HG03378 (cell line): ENCODE data around the gene DIP2C.

ENCODE experiments used
- ATAC-seq: cut with Tn5 transposase; IDR thresholded peaks from one replicate; pipeline ENCODE4 v1.9.1; 2021; ENCODE audit warnings: mild to moderate bottlenecking, moderate library complexity; ENCODE audit not compliant: unreplicated experiment

The DIP2C gene

GRCh38 chr10:387909-388660, 301.4 kb downstream of the DIP2C start:
- ATAC-seq, result no peak

GRCh38 chr10:387593-387891, 301.9 kb downstream of the DIP2C start:
- no peak for ATAC-seq

DNA sequence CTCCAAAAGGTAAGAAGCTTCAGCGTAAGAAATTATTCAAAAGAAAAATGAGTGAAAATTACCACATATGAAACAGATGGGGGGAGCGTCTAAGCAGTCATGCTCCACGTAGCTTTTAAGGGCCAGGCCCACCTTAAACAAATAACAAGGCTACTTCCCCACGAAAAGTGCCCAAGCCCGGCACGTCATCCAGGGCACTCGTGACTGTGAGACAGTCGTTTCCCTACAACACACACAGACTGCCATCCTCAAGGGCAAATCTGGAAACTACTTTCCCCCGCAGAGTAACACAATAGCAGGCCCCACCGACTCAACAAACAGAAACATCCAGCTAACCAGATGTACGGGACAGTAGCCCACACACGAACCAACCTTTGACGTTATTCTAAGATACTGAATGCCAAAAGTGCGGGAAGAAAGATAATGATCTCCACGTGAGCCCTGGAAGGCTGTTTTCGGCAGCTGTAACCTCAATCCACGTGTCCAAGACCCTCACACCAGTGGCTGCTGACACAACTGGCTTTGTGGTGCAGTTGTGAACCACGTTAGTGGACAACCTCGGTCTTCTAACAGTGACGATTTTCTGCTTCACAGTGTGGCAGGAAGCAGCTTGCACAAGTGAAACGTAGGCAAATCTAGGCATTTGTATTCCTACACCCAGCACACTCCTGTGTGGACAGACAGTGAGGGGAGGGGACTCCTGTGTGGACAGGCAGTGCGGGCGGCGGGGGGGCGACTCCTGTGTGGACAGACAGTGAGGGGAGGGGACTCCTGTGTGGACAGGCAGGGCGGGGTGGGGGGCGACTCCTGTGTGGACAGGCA, 302.5 kb downstream of the DIP2C start:
- ATAC-seq, result no peak

- no peak for ATAC-seq
Observed at GRCh38 chr10:385571-386300, 303.7 kb downstream of the DIP2C start.

- no peak for ATAC-seq
Observed at GRCh38 chr10:384538-385305, 304.7 kb downstream of the DIP2C start.

- no peak for ATAC-seq
Observed at GRCh38 chr10:383519-383918, 305.9 kb downstream of the DIP2C start.

DNA sequence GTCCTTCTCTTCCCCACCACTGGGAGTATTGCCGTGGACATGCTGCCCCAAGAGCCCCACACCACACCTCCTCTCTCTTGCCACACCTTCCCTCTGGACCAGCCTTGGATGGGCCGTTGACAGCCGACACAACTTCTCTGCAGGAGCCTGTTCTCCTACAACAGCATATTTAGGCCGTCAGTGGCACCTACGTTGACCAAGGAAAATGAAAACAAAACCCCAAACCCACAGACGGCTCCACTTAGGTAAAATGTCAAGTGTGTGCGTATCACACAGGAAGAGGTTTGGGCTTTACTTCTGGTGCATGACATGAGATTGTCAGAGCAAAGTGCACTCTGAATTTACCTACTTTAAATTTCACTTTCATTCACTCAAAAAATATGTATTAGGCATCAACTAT, 307.7 kb downstream of the DIP2C start:
- no peak for ATAC-seq

DNA sequence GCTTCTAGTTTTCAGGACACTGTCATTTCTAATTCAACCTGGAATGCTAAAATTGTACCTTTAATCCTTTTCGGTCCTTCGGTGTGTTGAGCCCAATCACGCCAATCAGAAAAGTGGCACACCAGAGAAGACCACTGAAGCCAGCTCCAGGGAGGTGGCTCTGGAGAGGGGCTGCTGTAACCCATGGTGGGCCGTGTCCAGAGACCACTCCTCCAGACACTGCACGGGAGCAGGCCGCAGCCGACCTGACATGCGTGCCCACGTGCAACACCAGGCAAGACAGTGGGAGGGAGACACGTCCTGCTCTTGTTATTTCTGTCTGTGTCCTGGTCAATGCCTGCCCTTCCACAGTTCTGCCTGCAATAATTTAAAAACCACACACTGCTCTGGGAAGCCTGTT, 308.1 kb downstream of the DIP2C start:
- ATAC-seq, result no peak

DNA sequence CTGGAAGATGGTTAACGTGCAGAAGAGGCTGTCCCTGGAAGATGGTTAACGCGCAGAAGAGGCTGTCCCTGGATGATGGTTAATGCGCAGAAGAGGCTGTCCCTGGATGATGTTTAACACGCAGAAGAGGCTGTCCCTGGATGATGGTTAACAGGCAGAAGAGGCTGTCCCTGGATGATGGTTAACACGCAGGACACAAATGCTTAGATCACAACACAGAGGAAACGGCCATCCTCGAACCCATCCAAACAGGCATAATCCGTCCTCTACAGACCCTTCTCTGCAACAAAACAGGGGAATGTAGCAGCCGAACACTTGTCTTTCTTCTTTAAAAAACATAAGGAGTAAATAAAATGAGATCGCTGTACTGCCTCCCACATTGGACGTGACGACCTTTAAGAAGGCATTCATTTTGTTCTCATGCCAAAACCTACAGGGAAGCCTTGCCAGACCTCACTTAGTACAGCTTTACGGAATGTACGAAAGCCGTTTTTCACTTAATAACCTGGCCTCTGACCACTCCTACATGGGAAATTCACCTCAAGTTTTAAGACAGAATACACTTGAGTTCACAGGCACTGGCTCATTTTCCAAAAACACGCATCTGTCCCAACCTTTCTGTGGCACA, 309.0 kb downstream of the DIP2C start:
- no peak for ATAC-seq

GRCh38 chr10:378930-379704, 310.4 kb downstream of the DIP2C start:
- no peak for ATAC-seq

DNA sequence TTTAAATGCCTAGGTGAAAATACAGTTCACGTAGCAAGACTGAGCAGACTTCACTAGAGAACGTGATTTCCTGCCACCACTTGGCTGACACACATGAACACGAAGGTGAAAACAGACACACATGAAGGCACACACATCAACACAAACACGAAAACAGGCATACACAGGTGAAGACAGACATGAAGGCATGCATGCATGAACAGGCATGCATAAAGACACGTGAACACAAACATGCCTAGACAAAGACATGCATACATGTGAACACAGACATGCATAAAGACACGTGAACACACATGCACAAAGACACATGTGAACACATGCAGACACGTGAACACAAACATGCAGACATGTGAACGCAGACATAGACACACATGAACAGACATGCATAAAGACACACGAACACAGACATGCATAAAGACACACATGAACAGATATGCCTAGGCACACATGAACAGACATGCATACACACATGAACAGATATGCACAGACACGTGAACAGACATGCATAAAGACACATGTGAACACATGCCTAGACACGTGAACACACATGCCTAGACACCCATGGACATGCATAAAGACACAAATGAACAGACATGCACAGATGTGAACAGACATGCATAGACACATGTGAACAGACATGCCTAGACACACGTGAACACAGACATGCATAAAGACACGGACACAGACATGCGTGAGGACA, 311.1 kb downstream of the DIP2C start:
- no peak for ATAC-seq

GRCh38 chr10:377228-377627, 312.2 kb downstream of the DIP2C start:
- ATAC-seq, result no peak

DNA sequence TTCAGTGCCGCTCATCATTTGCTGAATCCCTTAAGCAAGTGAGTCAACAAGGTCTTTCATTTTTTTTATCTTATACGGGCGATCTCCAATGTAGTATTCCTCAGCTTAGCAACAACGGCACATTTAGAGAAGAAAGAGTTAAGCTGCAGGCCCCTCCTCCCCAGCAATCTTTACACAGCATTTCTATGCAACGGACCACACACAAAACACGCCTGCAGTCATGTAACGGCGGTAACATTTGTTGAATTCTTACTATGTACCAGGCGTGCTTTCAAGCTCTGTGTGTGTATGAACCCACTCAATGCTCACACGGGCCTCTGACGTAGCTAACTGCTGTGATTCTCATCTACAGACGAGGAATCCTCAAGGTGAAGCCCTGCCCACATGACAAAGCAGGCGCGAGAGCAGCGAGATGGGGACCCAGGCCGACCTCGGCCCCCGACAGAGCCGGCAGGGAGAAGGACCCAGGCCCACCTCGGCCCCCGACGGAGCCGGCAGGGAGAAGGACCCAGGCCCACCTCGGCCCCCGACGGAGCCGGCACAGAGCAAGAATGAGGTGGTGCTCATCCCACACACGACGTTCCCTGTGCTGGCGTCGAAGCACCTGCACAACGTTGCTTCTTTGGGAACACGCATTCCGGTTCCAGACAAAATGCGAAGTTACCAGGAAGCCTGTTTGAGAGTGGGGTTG, 313.5 kb downstream of the DIP2C start:
- no peak for ATAC-seq

- ATAC-seq, result no peak
Observed at GRCh38 chr10:374354-374753, 315.1 kb downstream of the DIP2C start.

DNA sequence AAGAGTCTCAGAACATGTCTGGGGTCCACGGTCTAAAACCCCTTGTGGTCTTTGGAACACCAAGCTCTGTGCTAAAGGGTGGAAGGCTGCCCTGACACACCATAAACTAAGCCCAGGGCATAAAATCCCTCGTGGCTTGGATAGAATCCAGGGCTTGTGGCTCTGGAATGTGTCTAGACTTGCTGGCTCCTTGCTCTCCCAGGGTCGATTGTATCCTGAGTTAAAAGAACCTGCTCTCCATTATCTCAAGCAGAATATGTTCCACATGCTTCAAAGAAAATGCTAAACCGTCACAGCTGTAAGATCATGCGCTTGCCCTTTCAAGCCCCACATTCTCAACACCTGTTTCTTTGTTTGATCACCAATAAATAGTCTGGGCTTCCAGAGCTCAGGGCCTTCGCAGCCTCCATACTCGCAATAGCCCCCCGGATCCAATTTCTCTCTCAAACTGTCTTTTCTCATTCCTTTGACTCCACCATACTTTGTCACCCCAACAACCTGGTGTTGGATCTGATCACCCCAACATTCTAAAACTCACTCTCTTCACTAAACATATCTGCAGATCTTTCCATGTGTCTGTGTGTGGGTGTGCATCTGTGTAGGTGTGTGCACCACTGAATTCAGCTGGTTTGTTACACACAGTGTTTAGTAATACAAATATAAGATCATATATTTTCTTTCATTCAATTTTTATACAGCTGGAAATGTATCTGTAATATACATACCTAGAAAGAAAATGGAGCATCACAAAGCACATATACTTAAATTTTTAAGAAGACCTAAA, 315.8 kb downstream of the DIP2C start:
- ATAC-seq, result no peak

DNA sequence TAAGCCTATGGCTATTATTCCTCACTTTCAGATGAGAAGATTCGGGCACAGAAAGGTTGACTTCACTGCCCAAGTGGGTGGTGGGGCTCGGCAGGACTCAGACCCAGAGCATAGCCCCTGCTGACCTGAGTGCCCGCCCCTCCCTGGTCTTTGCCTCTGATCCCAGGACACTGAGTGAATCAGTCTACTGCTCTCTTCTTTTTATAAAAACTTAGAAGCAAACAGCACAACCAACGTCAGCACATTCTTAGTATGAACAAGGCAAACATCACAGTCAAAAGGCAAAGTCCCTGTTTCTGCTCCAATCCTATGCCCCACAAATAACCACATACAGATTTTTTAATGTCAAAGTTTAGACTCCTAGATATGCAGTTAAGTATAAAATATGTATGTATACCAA, 316.5 kb downstream of the DIP2C start:
- ATAC-seq, result no peak

DNA sequence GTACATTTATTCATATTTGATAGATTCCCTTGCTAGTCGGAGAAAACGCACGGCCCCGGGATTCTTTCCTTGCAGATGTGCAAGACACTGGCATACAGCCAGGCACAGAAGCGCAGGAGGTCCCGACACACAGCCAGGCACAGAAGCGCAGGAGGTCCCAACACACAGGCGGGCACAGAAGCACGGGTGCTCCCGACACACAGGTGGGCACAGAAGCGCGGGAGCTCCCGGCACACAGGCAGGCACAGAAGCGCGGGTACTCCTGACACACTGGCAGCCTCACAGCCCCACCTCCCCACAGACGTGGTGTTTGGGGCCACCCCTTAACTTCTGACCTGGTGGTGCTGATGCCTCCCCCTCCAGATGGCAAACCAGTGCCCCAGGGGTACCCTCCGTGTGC, 316.9 kb downstream of the DIP2C start:
- ATAC-seq, result no peak

- no peak for ATAC-seq
Observed at GRCh38 chr10:371515-371914, 318.0 kb downstream of the DIP2C start.
